Activated naive CD8-positive, alpha-beta T cell treated with anti-CD3 and anti-CD28 coated beads, Interleukin-2, amount 50 U/mL, for 24 hours (primary cell): Measurements from ENCODE around the gene FGA.
"Not testable (repeated sequence)": the region's sequence is repeated elsewhere in the genome, so short reads cannot be mapped to it uniquely, and the experiment has no call there.

ENCODE experiments used
- ATAC-seq: fragments of 150-1000 bp; cut with Tn5 transposase; one replicate; pipeline ENCODE4 v1.10.0; 2021
- DNase-seq: peaks from one replicate; pipeline ENCODE4 v3.0.0; 2021
- H3K27ac Mint-ChIP-seq: one replicate; pipeline ENCODE4 v1.8.0; 2021; ENCODE audit warnings: mild to moderate bottlenecking, mixed read lengths
- H3K27me3 Mint-ChIP-seq: one replicate; pipeline ENCODE4 v1.8.0; 2021; ENCODE audit warnings: mixed read lengths
- H3K36me3 Mint-ChIP-seq: one replicate; pipeline ENCODE4 v1.8.0; 2021; ENCODE audit warnings: low read depth, mixed read lengths
- H3K4me1 Mint-ChIP-seq: one replicate; pipeline ENCODE4 v1.8.0; 2021; ENCODE audit warnings: mixed read lengths
- H3K4me3 Mint-ChIP-seq: one replicate; pipeline ENCODE4 v1.8.0; 2021; ENCODE audit warnings: mild to moderate bottlenecking, moderate library complexity, mixed read lengths
- H3K9me3 Mint-ChIP-seq: one replicate; pipeline ENCODE4 v1.8.0; 2021; ENCODE audit warnings: mixed read lengths

The FGA gene

DNA sequence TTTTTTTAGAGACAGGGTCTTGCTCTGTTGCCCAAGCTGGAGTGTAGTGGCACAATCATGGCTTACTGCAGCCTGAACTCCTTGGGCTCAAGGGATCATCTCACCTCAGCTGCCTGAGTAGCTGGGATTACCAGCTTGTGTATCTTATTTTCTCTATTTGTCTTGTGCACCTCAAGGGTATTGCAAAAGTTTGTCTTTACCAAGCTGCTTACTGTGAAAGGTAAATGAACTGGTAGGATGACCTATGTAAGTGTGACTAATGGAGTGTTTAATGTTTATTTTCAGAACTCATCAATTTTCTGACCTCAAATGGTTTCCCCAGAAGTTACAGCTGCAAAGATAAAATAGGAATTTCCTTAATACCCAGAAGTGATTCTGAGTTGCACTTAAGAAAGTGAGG is 5.3 kb upstream of the FGA start:
- ATAC-seq (no peak), DNase-seq (no peak)
- Mint-ChIP-seq H3K36me3 (no peaks in the 10 kb centered on the region), H3K27me3 (peaks cover 5% of the 10 kb centered on the region), H3K27ac (no peak overlapping the region), H3K9me3 (no peaks in the 10 kb centered on the region), H3K4me1 (no peaks in the 10 kb centered on the region), H3K4me3 (no peak overlapping the region)

DNA sequence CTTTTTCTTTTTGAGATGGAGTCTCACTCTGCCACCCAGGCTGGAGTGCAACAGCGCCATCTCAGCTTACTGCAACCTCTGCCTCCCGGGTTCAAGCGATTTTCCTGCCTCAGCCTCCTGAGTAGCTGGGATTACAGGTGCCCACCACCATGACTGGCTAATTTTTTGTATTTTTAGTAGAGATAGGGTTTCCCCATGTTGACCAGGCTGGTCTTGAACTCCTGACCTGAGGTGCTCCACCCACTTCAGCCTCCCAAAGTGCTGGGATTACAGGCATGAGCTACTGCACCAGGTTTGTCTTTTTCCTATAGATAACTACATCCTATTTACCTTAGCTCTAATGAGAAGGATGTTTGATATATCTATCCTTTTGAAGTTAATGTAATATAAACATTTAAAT is 3.8 kb upstream of the FGA start:
- H3K4me1 Mint-ChIP-seq, H3K4me3 Mint-ChIP-seq, H3K27me3 Mint-ChIP-seq, H3K27ac Mint-ChIP-seq, H3K9me3 Mint-ChIP-seq, ATAC-seq, H3K36me3 Mint-ChIP-seq, DNase-seq: not testable (repeated sequence)

DNA sequence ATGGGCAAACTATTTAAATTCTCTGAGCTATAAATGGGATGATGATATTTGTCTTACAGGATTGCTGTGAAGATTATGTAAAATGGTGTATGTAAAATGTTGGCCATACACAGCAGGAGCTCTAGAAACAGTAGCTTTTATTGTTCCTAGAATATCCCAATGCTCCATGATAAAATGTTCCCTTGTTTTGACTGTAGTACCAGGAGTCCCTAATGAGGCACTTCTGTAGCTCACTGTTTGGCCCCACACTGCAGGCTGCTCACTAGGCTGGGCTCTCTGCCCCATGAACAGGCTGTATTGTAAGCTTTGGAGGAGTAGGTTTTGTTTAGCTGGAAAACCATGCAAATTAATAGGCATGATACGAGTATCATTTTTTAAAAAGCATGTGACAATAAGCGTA is 3.3 kb upstream of the FGA start:
- ATAC-seq: no peak
- Mint-ChIP-seq H3K27me3 (peaks cover 7% of the 10 kb centered on the region), H3K9me3 (no peaks in the 10 kb centered on the region), H3K36me3 (no peaks in the 10 kb centered on the region), H3K4me1 (no peaks in the 10 kb centered on the region), H3K27ac (no peak overlapping the region), H3K4me3 (no peak overlapping the region)
- DNase-seq: no peak

DNA sequence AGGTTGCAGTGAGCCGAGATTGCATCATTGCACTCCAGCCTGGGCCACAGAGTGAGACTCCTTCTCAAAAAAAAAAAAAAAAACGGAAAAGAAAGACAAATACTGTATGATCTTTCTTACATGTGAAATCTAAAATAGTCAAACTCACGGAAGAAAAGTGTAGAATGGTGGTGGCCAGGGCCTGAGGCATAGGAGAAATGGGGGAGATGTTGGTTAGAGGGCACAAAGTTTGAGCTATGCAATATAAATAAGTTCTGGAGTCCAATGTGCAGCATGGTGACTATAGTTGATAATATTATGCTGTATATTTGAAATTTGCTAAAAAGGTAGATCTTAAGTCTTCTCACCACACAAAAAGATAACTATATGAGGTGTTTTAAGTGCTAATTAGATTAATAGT is 1.3 kb upstream of the FGA start:
- H3K27ac Mint-ChIP-seq: no peak overlapping the region
- H3K4me3 Mint-ChIP-seq: no peak overlapping the region
- ATAC-seq (no peak), DNase-seq (no peak)
- no peaks in the 10 kb centered on the region for H3K36me3 Mint-ChIP-seq
- H3K27me3 Mint-ChIP-seq: peaks cover 13% of the 10 kb centered on the region
- H3K9me3 Mint-ChIP-seq: no peaks in the 10 kb centered on the region
- no peaks in the 10 kb centered on the region for H3K4me1 Mint-ChIP-seq

DNA sequence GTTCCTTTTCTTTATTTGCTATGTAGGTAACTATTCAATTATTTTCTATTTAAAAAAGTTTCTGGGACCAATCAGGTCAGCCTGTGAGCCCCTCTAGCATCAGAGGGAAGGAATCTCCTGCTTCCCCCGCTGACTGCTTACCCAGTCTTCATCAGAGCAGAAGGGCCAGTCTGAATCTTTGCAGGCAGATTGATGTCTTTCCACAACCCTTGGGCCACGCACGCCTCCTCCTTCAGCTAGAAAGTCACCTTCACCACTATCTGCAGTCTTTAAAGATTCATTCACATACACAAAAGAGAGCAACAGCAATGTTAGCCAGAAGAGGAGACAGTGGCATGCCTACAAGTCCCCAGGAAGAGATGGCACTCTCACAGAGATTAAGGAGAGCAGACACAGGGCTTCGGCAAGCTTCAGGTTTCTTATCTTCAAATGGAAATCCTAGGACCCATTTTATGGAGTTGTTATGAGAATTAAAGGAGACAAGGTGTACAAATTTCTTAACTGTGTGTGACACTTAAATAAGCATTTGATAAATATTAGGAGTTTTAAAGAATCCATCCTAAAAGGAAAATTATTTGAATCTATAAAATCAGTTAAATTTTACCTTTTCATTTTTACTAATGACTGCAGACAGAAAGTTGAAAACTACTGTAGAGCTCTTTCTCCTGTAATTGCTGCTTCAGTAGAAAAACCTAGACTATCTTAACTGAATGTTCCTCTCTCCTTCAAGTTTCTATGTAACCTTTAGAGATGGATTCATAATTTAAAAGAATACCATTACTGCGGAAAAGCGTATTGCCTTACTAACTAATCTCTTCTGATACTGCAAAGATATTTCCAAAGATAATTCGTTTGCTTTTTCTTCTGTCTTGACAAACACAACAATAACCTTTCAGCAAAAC is 995 bp downstream of the FGA start:
- no peak for ATAC-seq
- Mint-ChIP-seq H3K4me1 (no peaks in the 10 kb centered on the region), H3K36me3 (no peaks in the 10 kb centered on the region), H3K27me3 (peaks cover 13% of the 10 kb centered on the region), H3K27ac (no peak overlapping the region), H3K9me3 (no peaks in the 10 kb centered on the region), H3K4me3 (no peak overlapping the region)
- no peak for DNase-seq

DNA sequence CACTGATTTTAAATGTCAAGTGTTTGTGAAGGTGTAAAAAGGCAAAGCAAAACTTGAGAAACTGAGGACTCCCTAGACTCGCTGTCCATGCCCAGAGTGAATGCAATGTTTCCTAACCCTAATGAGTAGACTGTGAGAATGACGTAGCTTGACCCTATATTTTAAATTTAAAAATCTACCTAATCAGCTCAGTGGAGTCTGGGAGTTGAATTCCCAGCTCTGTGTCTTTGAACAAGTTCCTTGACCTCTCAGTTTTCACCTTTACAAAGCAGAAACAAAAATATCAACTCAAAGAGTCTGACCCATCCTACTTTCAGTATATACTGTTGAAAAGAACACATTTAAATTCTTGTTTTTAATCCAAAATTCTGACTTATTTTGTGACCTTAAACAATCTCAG is 2.3 kb downstream of the FGA start:
- Mint-ChIP-seq H3K36me3 (no peaks in the 10 kb centered on the region), H3K4me3 (no peak overlapping the region), H3K4me1 (no peaks in the 10 kb centered on the region), H3K27me3 (peaks cover 13% of the 10 kb centered on the region), H3K9me3 (no peaks in the 10 kb centered on the region), H3K27ac (no peak overlapping the region)
- no peak for ATAC-seq
- DNase-seq: no peak

DNA sequence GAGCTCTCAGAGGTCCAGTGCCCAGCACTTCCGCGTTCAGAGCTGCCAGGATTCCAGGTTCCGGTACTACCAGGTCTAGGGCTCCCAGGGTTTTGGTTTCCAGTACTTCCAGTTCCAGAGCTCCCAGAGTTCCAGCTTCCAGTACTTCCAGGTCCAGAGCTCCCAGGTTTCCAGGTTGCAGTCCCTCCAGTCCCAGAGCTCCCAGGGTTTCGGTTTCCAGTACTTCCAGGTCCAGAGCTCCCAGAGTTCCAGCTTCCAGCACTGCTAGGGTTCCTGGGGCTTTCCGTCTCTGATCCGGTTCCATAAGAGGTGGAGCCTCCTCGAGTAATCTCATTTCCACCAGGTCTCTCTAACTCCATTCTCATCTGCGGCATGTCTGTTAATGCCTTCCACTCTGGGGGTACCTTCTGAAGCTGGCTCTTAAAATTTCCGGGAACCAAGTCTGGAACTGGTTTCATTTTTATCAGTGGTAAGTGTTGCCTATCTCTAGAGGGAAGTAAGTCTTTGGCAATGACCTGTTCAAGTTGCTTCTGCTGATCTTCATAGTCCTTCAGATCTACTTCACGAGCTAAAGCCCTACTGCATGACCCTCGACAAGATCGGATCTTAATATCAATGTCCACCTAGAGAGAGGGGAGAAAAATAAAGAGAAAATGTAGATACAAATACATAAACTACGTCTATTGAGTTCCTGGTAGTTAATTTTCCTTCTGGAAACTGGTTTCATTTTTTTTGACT is 4.1 kb downstream of the FGA start:
- H3K9me3 Mint-ChIP-seq: no peaks in the 10 kb centered on the region
- no peak for DNase-seq
- no peaks in the 10 kb centered on the region for H3K4me1 Mint-ChIP-seq
- no peaks in the 10 kb centered on the region for H3K36me3 Mint-ChIP-seq
- H3K27ac Mint-ChIP-seq: no peak overlapping the region
- H3K4me3 Mint-ChIP-seq: no peak overlapping the region
- no peak for ATAC-seq
- H3K27me3 Mint-ChIP-seq: peaks cover 10% of the 10 kb centered on the region

DNA sequence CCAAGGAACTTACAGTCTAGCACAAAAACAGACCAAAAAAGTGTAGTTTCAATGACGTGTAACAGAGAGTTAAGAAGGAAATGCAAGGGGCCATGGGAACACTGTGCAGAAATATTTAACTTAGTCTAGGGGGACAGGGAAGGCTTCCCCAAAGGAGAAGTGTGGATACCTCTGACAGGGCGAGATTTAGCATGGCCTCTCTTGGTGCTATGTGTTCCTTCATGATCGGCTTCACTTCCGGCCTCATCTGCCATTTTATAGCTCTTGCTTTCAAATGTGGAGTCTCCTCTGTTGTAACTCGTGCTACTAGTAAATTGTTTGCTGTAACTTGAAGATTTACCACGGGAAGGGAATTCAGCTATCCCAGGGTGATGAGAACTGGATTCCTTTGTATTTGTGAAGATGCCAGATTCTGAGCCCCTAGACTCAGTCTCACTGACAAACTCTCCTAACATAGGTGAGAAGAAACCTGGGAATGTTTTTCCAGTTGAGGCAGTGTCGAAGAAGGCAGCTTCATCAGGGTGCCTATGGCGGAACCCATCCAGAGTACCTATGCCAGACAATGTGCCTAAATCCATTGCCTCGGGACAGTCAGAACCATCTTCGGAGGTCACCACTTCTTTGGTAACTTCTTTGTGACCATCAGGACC is 5.0 kb downstream of the FGA start:
- H3K4me3 Mint-ChIP-seq: no peak overlapping the region

DNA sequence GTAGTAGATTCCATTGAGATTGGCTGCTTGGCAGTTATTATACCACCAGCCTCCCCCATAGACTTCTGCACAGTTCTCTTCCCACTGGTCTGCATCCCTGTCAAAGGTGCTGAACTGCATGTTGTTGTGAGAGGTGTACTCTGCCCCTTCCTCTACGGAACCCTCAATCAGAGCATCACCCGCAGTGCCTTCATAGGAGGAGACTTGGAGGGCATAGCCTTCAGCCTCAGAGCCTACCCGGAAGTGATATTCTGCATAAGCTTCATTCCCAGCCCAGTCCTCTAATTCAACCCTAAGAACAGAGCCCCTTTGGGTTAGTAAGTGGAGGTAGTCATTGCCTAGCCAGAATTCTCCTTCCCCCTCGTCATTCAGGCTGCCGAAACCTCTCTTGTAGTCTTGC is 6.3 kb downstream of the FGA start:
- Mint-ChIP-seq H3K36me3 (no peaks in the 10 kb centered on the region), H3K4me3 (no peak overlapping the region), H3K4me1 (no peaks in the 10 kb centered on the region), H3K27ac (no peak overlapping the region), H3K9me3 (no peaks in the 10 kb centered on the region), H3K27me3 (peaks cover 8% of the 10 kb centered on the region)
- no peak for DNase-seq
- ATAC-seq: no peak

More for the DNA sequence above, 5.0 kb downstream of the FGA start:
- Mint-ChIP-seq H3K27me3 (peaks cover 10% of the 10 kb centered on the region), H3K9me3 (no peaks in the 10 kb centered on the region), H3K36me3 (no peaks in the 10 kb centered on the region), H3K27ac (no peak overlapping the region), H3K4me1 (no peaks in the 10 kb centered on the region)
- DNase-seq (no peak), ATAC-seq (no peak)

DNA sequence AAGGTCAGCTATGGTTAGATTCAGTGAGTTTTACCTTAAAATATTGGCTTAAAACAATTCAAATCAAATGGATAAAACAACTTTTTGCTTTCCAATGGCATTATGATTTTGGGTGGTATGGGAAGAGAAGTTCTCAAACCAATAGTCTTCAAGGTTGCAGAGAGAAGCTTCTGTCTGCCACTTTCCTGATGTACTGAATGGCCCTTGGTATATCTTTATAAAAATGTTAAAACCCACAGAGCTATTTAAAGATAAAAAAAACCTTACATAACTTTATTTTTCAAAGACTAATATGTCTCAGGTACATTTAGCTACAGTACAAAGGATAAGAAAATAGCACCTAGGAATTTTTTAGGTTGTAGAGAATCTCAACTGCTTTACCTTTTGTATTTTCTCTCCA is 6.9 kb downstream of the FGA start:
- Mint-ChIP-seq H3K9me3 (no peaks in the 10 kb centered on the region), H3K4me3 (no peak overlapping the region), H3K27me3 (peaks cover 8% of the 10 kb centered on the region), H3K4me1 (no peaks in the 10 kb centered on the region), H3K36me3 (no peaks in the 10 kb centered on the region), H3K27ac (no peak overlapping the region)
- no peak for ATAC-seq
- DNase-seq: no peak

DNA sequence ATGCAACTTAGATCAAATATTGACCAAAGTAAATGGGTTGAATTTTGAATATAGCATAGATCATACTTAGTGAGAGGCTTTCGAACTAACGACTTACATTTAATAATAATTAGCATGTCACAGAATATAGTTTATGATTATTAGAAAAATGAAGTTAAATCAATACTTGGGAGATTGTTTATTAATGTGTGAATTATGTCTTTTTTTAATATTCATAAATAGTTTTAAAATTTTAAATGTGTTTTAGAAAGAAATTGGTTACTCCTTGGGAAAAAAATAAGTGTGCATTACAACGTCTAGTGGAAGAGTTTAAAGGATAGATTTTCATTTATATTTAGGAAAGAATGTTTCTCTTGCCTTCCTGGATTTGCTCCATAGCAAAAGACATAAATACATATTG is 7.3 kb downstream of the FGA start:
- Mint-ChIP-seq H3K27me3 (peaks cover 8% of the 10 kb centered on the region), H3K27ac (no peak overlapping the region)

DNA sequence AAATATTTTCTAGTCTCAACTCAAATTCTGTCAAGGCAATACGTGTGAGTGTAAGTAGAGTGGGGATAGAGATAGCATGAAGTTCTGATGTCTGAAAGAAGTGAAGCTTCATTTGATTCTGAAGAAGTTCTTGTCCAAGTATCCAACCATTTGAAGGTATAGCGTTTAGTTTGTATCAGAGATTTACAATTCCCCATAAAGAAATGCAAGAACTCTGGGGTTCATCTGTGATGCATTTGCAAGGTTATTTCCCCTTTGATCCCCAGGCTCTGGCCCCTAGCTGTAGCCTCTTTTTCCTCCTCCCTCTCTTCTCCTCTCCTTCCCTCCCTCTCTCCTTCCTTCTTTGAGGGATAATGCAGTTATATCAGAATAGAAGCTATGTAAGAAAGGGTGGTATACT is 7.8 kb downstream of the FGA start:
- no peak for ATAC-seq
- no peak overlapping the region for H3K4me3 Mint-ChIP-seq
- H3K36me3 Mint-ChIP-seq: no peaks in the 10 kb centered on the region
- H3K27me3 Mint-ChIP-seq: peaks cover 7% of the 10 kb centered on the region
- H3K9me3 Mint-ChIP-seq: no peaks in the 10 kb centered on the region
- H3K27ac Mint-ChIP-seq: no peak overlapping the region
- DNase-seq: no peak
- H3K4me1 Mint-ChIP-seq: no peaks in the 10 kb centered on the region

More for the DNA sequence above, 7.3 kb downstream of the FGA start:
- ATAC-seq: no peak
- H3K36me3 Mint-ChIP-seq: no peaks in the 10 kb centered on the region
- no peak overlapping the region for H3K4me3 Mint-ChIP-seq
- DNase-seq: no peak
- H3K9me3 Mint-ChIP-seq: no peaks in the 10 kb centered on the region
- H3K4me1 Mint-ChIP-seq: no peaks in the 10 kb centered on the region

DNA sequence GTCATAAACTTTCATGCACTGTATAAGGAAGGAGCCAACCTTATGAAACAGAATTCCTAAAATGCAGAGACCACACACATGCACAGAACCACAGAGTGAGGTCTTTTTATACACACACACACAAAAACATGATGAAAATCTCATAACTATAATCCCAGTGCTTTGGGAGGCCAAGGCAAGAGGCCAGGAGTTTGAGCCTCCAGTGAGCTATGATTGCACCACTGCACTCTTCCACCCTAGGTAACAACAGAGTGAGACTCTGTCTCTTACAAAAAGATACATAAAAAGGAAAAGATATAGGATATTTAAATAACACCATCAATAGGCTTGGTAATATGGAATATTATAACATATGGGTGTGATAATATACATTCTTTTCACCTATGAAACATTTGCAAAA is 10.6 kb downstream of the FGA start:
- Mint-ChIP-seq H3K4me3 (no peak overlapping the region), H3K9me3 (no peaks in the 10 kb centered on the region), H3K36me3 (no peaks in the 10 kb centered on the region), H3K4me1 (no peaks in the 10 kb centered on the region), H3K27ac (no peak overlapping the region), H3K27me3 (peaks cover 3% of the 10 kb centered on the region)
- no peak for DNase-seq
- ATAC-seq: no peak

DNA sequence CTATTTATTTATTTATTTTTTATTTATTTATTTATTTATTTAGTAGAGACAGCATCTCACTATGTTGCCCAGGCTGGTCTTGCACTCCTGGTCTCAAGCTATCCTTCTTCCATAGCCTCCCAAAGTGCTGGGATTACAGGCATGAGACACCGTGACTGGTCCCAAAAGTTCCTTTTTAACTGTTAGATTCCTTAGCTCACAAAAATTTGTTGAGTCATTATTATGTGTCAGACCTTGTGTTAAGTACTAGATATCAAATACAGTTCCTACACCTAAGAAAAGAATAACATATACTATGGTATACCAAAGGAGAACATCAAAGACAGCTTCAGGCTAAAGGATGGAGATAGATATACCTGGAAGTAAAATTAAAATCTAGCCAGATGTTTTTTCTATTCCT is 11.6 kb downstream of the FGA start:
- no peak overlapping the region for H3K27ac Mint-ChIP-seq
- peaks cover 4% of the 10 kb centered on the region for H3K27me3 Mint-ChIP-seq
- ATAC-seq: no peak
- H3K9me3 Mint-ChIP-seq: no peaks in the 10 kb centered on the region
- no peaks in the 10 kb centered on the region for H3K4me1 Mint-ChIP-seq
- no peak for DNase-seq
- no peak overlapping the region for H3K4me3 Mint-ChIP-seq
- H3K36me3 Mint-ChIP-seq: no peaks in the 10 kb centered on the region

DNA sequence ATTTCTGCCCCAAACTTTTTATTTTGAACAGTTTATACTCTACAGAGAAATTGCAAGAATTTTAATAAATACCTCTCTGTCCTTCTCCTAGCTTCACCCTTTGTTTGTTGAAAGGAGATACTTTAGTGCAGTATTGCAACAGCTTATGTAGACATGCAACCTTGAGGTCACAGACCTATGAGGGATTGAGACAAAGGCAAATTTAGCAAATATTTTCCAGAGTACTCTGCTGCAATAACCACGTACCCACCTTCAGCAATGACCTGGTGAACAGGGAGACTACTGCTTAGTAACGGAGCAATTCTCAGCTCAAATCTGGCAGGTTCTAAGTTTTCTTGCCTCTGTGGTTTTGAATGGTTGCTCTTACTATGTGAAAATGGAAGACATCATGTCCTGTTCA is 13.2 kb downstream of the FGA start:
- no peaks in the 10 kb centered on the region for H3K9me3 Mint-ChIP-seq
- ATAC-seq: no peak

More for the DNA sequence above, 13.2 kb downstream of the FGA start:
- Mint-ChIP-seq H3K4me1 (no peaks in the 10 kb centered on the region), H3K36me3 (no peaks in the 10 kb centered on the region), H3K4me3 (no peak overlapping the region), H3K27ac (no peak overlapping the region), H3K27me3 (peaks cover 4% of the 10 kb centered on the region)
- no peak for DNase-seq
